K562 (cell line): ENCODE results near the gene OPRL1. TPM values are rescaled to one million over a fixed set of nuclear protein-coding genes. Genes with fewer than 3 reads are reported as not detected.

Experiments
- ATAC-seq: fragments of 200-7000 bp; cut with Tn5 transposase; 3 replicates; pipeline ENCODE4 v1.9.1; 2020; ENCODE audit warnings: moderate library complexity
- BruUV-seq: library from RNA; stranded (reverse); fragments of 400-500 nt; replicated peaks from 2 replicates; lab custom pipeline; 2021; lab: Mats Ljungman, UMichigan
- CTCF ChIA-PET: fragments of 300-600 bp; formaldehyde crosslinking; extraction: SDS; loops from one replicate; lab custom pipeline; 2021; ENCODE audit warnings: low intra/inter-chr PET ratio; lab: Yijun Ruan, JAX
- POLR2A ChIA-PET: fragments of 300-600, 350-650 bp; sonication (Branson Sonifier 250); formaldehyde crosslinking; extraction: SDS; loops from one replicate; lab custom pipeline; 2021; ENCODE audit warnings: antibody characterized with exemption, inconsistent platforms; lab: Yijun Ruan, JAX
- DNase-seq, 4 experiments: peaks; one replicate each; pipeline versions ENCODE4 v3.0.0 to v3.0.0-alpha.2; 2011 to 2018; ENCODE audit warnings: low spot score in 3 of 4, mixed read lengths in 3 of 4; ENCODE audit errors: extremely low read depth in 1 of 4
- FAIRE-seq: peaks from 2 replicates; lab custom pipeline; 2011; peaks lifted over from hg19 to GRCh38; lab: Jason Lieb, UNC
- H2AFZ ChIP-seq: 2 replicates; pipeline ENCODE4 v1.6.0; 2011; ENCODE audit warnings: low read depth, low read length, control low read depth, inconsistent platforms
- H3K27ac ChIP-seq: fragments of 200-600 bp; 3 replicates; pipeline ENCODE4 v1.8.0; 2011; ENCODE audit warnings: low read depth, mild to moderate bottlenecking, control low read depth, inconsistent platforms, low read length, moderate library complexity, mixed read lengths; ENCODE audit errors: extremely low read depth
- H3K27me3 ChIP-seq, 2 experiments: fragments of 300-600 bp in 1 of 2; 2 replicates in 1 of 2; 3 replicates in 1 of 2; pipeline versions ENCODE4 v1.6.0 to v1.8.0; 2011; ENCODE audit warnings: inconsistent platforms in 2 of 2, low read length in 2 of 2, mild to moderate bottlenecking in 1 of 2, mixed read lengths in 1 of 2, moderate library complexity in 1 of 2; ENCODE audit not compliant: control insufficient read depth in 2 of 2, insufficient read depth in 2 of 2
- H3K36me3 ChIP-seq: fragments of 300-600 bp; 3 replicates; pipeline ENCODE4 v1.8.0; 2011; ENCODE audit warnings: mild to moderate bottlenecking, low read length, inconsistent platforms; ENCODE audit not compliant: control insufficient read depth, insufficient read depth
- H3K4me1 ChIP-seq, 2 experiments: fragments of 200-600 bp in 1 of 2; replicated peaks in 1 of 2; 2 replicates in 1 of 2; 3 replicates in 1 of 2; pipeline versions ENCODE4 v1.5.1 to v1.8.0; 2011; ENCODE audit warnings: inconsistent platforms in 2 of 2, low read length in 2 of 2, mild to moderate bottlenecking in 1 of 2, mixed read lengths in 1 of 2, moderate library complexity in 1 of 2; ENCODE audit not compliant: control insufficient read depth in 2 of 2, insufficient read depth in 2 of 2
- H3K4me2 ChIP-seq: 2 replicates; pipeline ENCODE4 v1.6.1; 2011; ENCODE audit warnings: low read length, control low read depth, inconsistent platforms, mixed read lengths; ENCODE audit not compliant: insufficient read depth
- H3K4me3 ChIP-seq: fragments of 200-600 bp; sonication (generic), shearing (Covaris generic); 2 replicates; pipeline ENCODE4 v1.5.1; 2016; ENCODE audit warnings: control low read depth, inconsistent platforms
- H3K79me2 ChIP-seq: fragments of 200-600 bp; 3 replicates; pipeline ENCODE4 v1.8.0; 2011; ENCODE audit warnings: low read length, inconsistent platforms; ENCODE audit not compliant: control insufficient read depth, insufficient read depth
- H3K9ac ChIP-seq, 2 experiments: 2 replicates each; pipeline versions ENCODE4 v1.6.0 to v1.6.1; 2011; ENCODE audit warnings: low read depth in 2 of 2, low read length in 2 of 2, control low read depth in 1 of 2, inconsistent platforms in 1 of 2, mild to moderate bottlenecking in 1 of 2, mixed read lengths in 1 of 2; ENCODE audit not compliant: insufficient read depth in 1 of 2
- H3K9me1 ChIP-seq: one replicate; pipeline ENCODE4 v1.6.0; 2011; ENCODE audit warnings: inconsistent platforms, mild to moderate bottlenecking, low read length, moderate library complexity; ENCODE audit not compliant: control insufficient read depth, insufficient read depth
- H3K9me3 ChIP-seq: replicated peaks from 2 replicates; pipeline ENCODE4 v1.5.1; 2011; ENCODE audit warnings: low read depth, low read length, inconsistent platforms; ENCODE audit not compliant: control insufficient read depth, insufficient read depth
- H4K20me1 ChIP-seq: replicated peaks from 2 replicates; pipeline ENCODE4 v1.6.1; 2011; ENCODE audit warnings: low read length, inconsistent platforms, mixed read lengths; ENCODE audit not compliant: control insufficient read depth, insufficient read depth
- BMI1 ChIP-seq: fragments of 150-350 bp; IDR thresholded peaks from 2 replicates; pipeline ENCODE4 v1.6.1; 2014; ENCODE audit warnings: low read length
- HIVEP1 ChIP-seq: fragments of 250-450 bp; sonication (Bioruptor Pico); IDR thresholded peaks from 2 replicates; pipeline ENCODE4 v1.4.0; 2020; ENCODE audit warnings: mild to moderate bottlenecking
- SP2 ChIP-seq: IDR thresholded peaks from 2 replicates; pipeline ENCODE4 v1.6.1; 2011; ENCODE audit warnings: mild to moderate bottlenecking, low read depth, low read length, moderate library complexity; ENCODE audit not compliant: poor library complexity, severe bottlenecking; ENCODE audit errors: extremely low read depth
- WGBS: fragments of 100-300 bp; shearing (Covaris generic); methylation state at CpG from one replicate; pipeline ENCODE4 v1.1.6; 2016; ENCODE audit warnings: low coverage, mixed read lengths; ENCODE audit not compliant: insufficient coverage; ENCODE audit errors: missing lambda C conversion rate; 5-methylcytosine and 5-hydroxymethylcytosine counted together
- in situ Hi-C: fragments of 300-500 bp; cut with MboI; formaldehyde crosslinking; loops from 4 replicates; pipeline ENCODE4 v1.15.0; 2018; ENCODE audit warnings: inconsistent platforms, mixed read lengths
- intact Hi-C: fragments of 100-400 bp; cut with micrococcal nuclease; formaldehyde crosslinking; loops from 2 replicates; pipeline ENCODE4 v1.14.2; 2022
- polyA plus RNA-seq, 8 experiments: library from polyadenylated mRNA; depleted of rRNA in 4 of 8; stranded (reverse) in 5 of 8; unstranded in 3 of 8; fragments of >200 nt; fragmentation: Nextera tagmentation in 2 of 8; fragmentation: Illumina TruSeq in 1 of 8; extraction: Ambion mirVana in 2 of 8; extraction: Trizol in 1 of 8; gene quantifications; 2 replicates each; pipeline versions ENCODE4 v1.2.1 to v1.2.3, GENCODE V29; 2011 to 2014; ENCODE audit warnings: inconsistent platforms in 1 of 8, missing spikeins in 1 of 8
- total RNA-seq, 7 experiments: library from RNA; depleted of rRNA in 6 of 7; stranded (reverse); fragments of >200 nt in 6 of 7; fragmentation: Illumina TruSeq in 2 of 7; extraction: Trizol in 2 of 7; gene quantifications; 2 replicates each; pipeline versions ENCODE4 v1.2.1 to v1.2.3, GENCODE V29; 2011 to 2021; ENCODE audit warnings: low replicate concordance in 1 of 7
- TF ChIP-seq, protein P1 (sequence below): sonication (generic); formaldehyde crosslinking; IDR thresholded peaks from 2 replicates; pipeline ENCODE4 v1.8.1; 2023; ENCODE audit warnings: mild to moderate bottlenecking, missing genetic modification reagents, moderate library complexity
- TF ChIP-seq, protein P2 (sequence below): sonication (generic); formaldehyde crosslinking; IDR thresholded peaks from 2 replicates; pipeline ENCODE4 v1.8.0; 2022; ENCODE audit warnings: mild to moderate bottlenecking, missing genetic modification reagents
- TF ChIP-seq, protein P3 (sequence below): fragments of 450-650 bp; IDR thresholded peaks from 2 replicates; pipeline ENCODE4 v1.6.1; 2016; ENCODE audit warnings: low read depth

The OPRL1 gene
- total and polyA plus RNA-seq, 9 of the 15 experiments (the other 6 are each of a cell fraction or from before 2014, with no cell fraction given), result 0.06 to 0.33 (median 0.11) TPM; not detected in 2

DNA sequence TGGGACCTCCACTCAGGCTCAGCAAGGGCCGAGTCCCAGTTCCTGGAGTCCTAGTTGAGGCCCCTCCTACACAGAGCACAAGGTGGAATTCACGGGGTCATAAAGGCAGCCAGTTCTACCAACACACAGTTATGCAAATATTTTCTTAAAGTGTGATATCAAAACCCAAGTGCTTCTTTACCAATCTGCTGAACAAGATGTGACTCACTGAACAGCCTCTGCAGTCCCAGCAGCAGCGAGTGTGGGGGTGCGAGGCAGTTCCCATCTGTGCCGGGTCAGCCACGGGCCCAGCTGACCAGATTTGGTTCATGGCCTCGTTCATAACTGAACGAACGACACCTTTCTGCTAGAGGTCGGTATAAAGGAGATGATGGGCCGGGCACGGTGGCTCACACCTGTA is 21.3 kb upstream of the OPRL1 start:
- BruUV-seq, result no TSS peak
- Histone ChIP-seq H3K4me3 (no peak overlapping the region), H3K9me1 (no peaks in the 10 kb centered on the region), H3K9me3 (no peaks in the 10 kb centered on the region), H3K9ac (0 out of 4 replicates have a peak overlapping the region, but pooled peaks of 1 of the 2 experiments have one; percentile 52), H3K27me3 (no peaks in the 10 kb centered on the region), H3K4me2 (no peak overlapping the region), H2AFZ (no peak overlapping the region), H3K27ac (no peak overlapping the region), H3K36me3 (no peaks in the 10 kb centered on the region), H4K20me1 (no peaks in the 10 kb centered on the region), H3K79me2 (peaks cover 3% of the 10 kb centered on the region; the same call in 2 of the 3 replicates), H3K4me1 (peaks cover 21 to 65% of the 10 kb centered on the region in 2 experiments)
- in situ Hi-C loops, result no loop called here
- ChIA-PET POLR2A (no interaction called here), CTCF (interaction anchor here (0.6 to 1.8 kb wide), 3 partner anchors 20 to 478 kb away, joined by 3 to 9 read pairs (median 3); no protein-coding TSS in a partner anchor)
- 39% methylated on average over 12 of the region's 12 CpGs for WGBS
- no peak for ATAC-seq
- intact Hi-C loops, result no loop called here
- no peak for FAIRE-seq
- DNase-seq, result no peak
- TF ChIP-seq HIVEP1 (CRISPR knock-in tag), result no peak
- no peak for TF ChIP-seq SP2
- TF ChIP-seq, protein P1, sequence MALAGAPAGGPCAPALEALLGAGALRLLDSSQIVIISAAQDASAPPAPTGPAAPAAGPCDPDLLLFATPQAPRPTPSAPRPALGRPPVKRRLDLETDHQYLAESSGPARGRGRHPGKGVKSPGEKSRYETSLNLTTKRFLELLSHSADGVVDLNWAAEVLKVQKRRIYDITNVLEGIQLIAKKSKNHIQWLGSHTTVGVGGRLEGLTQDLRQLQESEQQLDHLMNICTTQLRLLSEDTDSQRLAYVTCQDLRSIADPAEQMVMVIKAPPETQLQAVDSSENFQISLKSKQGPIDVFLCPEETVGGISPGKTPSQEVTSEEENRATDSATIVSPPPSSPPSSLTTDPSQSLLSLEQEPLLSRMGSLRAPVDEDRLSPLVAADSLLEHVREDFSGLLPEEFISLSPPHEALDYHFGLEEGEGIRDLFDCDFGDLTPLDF (CRISPR knock-in tag), result no peak
- TF ChIP-seq, protein P2, sequence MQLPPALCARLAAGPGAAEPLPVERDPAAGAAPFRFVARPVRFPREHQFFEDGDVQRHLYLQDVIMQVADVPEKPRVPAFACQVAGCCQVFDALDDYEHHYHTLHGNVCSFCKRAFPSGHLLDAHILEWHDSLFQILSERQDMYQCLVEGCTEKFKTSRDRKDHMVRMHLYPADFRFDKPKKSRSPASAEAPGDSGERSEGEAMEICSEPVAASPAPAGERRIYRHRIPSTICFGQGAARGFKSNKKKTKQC (CRISPR knock-in tag), result no peak
- TF ChIP-seq, protein P3, sequence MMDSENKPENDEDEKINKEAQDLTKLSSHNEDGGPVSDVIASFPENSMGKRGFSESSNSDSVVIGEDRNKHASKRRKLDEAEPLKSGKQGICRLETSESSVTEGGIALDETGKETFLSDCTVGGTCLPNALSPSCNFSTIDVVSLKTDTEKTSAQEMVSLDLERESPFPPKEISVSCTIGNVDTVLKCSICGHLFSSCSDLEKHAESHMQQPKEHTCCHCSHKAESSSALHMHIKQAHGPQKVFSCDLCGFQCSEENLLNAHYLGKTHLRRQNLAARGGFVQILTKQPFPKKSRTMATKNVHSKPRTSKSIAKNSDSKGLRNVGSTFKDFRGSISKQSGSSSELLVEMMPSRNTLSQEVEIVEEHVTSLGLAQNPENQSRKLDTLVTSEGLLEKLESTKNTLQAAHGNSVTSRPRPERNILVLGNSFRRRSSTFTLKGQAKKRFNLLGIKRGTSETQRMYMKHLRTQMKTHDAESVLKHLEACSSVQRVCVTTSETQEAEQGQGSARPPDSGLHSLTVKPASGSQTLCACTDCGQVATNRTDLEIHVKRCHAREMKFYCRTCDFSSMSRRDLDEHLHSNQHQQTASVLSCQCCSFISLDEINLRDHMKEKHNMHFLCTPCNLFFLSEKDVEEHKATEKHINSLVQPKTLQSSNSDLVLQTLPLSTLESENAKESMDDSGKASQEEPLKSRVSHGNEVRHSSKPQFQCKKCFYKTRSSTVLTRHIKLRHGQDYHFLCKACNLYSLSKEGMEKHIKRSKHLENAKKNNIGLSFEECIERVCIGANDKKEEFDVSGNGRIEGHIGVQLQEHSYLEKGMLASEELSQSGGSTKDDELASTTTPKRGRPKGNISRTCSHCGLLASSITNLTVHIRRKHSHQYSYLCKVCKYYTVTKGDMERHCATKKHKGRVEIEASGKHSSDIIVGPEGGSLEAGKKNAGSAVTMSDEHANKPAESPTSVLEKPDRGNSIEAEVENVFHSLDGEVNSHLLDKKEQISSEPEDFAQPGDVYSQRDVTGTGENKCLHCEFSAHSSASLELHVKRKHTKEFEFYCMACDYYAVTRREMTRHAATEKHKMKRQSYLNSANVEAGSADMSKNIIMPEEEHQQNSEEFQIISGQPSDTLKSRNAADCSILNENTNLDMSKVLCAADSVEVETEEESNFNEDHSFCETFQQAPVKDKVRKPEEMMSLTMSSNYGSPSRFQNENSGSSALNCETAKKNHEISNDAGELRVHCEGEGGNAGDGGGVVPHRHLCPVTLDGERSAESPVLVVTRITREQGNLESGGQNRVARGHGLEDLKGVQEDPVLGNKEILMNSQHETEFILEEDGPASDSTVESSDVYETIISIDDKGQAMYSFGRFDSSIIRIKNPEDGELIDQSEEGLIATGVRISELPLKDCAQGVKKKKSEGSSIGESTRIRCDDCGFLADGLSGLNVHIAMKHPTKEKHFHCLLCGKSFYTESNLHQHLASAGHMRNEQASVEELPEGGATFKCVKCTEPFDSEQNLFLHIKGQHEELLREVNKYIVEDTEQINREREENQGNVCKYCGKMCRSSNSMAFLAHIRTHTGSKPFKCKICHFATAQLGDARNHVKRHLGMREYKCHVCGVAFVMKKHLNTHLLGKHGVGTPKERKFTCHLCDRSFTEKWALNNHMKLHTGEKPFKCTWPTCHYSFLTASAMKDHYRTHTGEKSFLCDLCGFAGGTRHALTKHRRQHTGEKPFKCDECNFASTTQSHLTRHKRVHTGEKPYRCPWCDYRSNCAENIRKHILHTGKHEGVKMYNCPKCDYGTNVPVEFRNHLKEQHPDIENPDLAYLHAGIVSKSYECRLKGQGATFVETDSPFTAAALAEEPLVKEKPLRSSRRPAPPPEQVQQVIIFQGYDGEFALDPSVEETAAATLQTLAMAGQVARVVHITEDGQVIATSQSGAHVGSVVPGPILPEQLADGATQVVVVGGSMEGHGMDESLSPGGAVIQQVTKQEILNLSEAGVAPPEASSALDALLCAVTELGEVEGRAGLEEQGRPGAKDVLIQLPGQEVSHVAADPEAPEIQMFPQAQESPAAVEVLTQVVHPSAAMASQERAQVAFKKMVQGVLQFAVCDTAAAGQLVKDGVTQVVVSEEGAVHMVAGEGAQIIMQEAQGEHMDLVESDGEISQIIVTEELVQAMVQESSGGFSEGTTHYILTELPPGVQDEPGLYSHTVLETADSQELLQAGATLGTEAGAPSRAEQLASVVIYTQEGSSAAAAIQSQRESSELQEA, result no peak
- no peak for TF ChIP-seq BMI1
